Upper lobe of left lung (tissue), 6 donors: ENCODE data around the gene ACP3. TPM values are rescaled to one million over a fixed set of nuclear protein-coding genes. Genes with fewer than 3 reads are reported as not detected.
"Not testable (repeated sequence)": the region's sequence is repeated elsewhere in the genome, so short reads cannot be mapped to it uniquely, and the experiment has no call there.

ENCODE experiments used
- ATAC-seq, 2 donors: fragments of 200-7000 bp; cut with Tn5 transposase; one replicate each; pipeline ENCODE4 v1.9.1; 2022; ENCODE audit warnings: mild to moderate bottlenecking in 2 of 2, moderate library complexity in 2 of 2; ENCODE audit not compliant: low FRiP score in 2 of 2
- DNase-seq, 2 donors: peaks; one replicate each; pipeline ENCODE4 v3.0.0-alpha.2; 2019 to 2020
- H3K27ac ChIP-seq, 4 donors: fragments of 200-600 bp; sonication (generic); one replicate each; pipeline ENCODE4 v1.5.1; 2016 to 2019
- H3K27me3 ChIP-seq, 4 donors: fragments of 200-600 bp; sonication (generic); one replicate each; pipeline ENCODE4 v1.5.1; 2017 to 2019
- H3K36me3 ChIP-seq, 4 donors: fragments of 200-600 bp; sonication (generic); one replicate each; pipeline ENCODE4 v1.5.1; 2016 to 2019
- H3K4me1 ChIP-seq, 4 donors: fragments of 200-600 bp; sonication (generic); one replicate each; pipeline ENCODE4 v1.5.1; 2018 to 2019
- H3K4me3 ChIP-seq, 4 donors: fragments of 200-600 bp; sonication (generic); one replicate each; pipeline ENCODE4 v1.5.1; 2017 to 2019; ENCODE audit warnings: mild to moderate bottlenecking in 2 of 4, moderate library complexity in 1 of 4
- H3K9me3 ChIP-seq, 4 donors: fragments of 200-600 bp; sonication (generic); one replicate each; pipeline ENCODE4 v1.5.1; 2018 to 2019
- EP300 ChIP-seq, 4 donors: sonication (generic); formaldehyde crosslinking; IDR thresholded peaks; one replicate each; pipeline ENCODE4 v1.5.1; 2017; ENCODE audit warnings: antibody characterized with exemption in 4 of 4, control low read depth in 2 of 4
- POLR2A ChIP-seq, 4 donors: fragments of 450-650 bp; IDR thresholded peaks; one replicate each; pipeline ENCODE4 v1.5.1; 2016 to 2017; ENCODE audit warnings: antibody characterized with exemption in 4 of 4, mild to moderate bottlenecking in 2 of 4
- POLR2AphosphoS5 ChIP-seq, 2 donors: sonication (generic); formaldehyde crosslinking; IDR thresholded peaks; one replicate each; pipeline ENCODE4 v1.5.1; 2017; ENCODE audit warnings: antibody characterized with exemption in 2 of 2
- WGBS, 2 donors: methylation state at CpG; one replicate each; pipeline ENCODE4 v1.1.5; 2017 to 2018; 5-methylcytosine and 5-hydroxymethylcytosine counted together
- total RNA-seq, 6 donors: library from RNA; depleted of rRNA in 4 of 6; stranded (reverse); fragments of >200 nt in 4 of 6; gene quantifications; one replicate each; pipeline versions ENCODE4 v1.1.0 to v1.2.1, GENCODE V29; 2016 to 2021
- TF ChIP-seq, protein P1 (sequence below), 6 experiments: fragments of 450-650 bp in 4 of 6; fragments of 200-600 bp in 2 of 6; sonication (generic) in 2 of 6; IDR thresholded peaks; one replicate each; pipeline ENCODE4 v1.5.1; 2016 to 2019; ENCODE audit warnings: antibody characterized with exemption in 6 of 6
- donor health status: DM: no; HTN: no; CAD: no; lungs with moderate emphysema.
- donor health status: DM: no; HTN: yes; CAD: no; lungs with severe emphysema.

The ACP3 gene
- total RNA-seq, 6 donors from 2014 or later = 8.8 to 21.6 (median 15.4) TPM

DNA sequence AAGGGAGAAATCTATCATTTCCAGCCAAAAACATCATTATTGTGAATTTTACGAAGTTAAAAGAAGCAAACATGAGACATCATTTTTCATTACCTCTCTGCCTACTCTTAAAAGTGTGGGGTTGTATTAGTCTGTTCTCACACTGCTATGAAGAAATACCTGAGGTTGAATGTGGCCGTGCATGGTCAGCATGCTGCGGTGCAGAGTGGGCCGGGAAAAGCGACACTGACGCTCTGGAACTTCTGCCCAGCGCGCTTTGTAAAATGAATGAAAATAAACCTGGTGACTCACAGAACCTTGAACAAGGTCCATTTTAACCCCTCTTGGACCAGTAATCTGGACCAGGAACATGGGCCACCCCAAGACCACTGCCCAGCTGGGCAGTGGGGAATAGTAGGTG, 69.1 kb downstream of the ACP3 start:
- H3K36me3 ChIP-seq = no peaks in the 10 kb centered on the region
- H3K4me1 ChIP-seq = no peaks in the 10 kb centered on the region
- DNase-seq = no peak
- TF ChIP-seq, protein P1, sequence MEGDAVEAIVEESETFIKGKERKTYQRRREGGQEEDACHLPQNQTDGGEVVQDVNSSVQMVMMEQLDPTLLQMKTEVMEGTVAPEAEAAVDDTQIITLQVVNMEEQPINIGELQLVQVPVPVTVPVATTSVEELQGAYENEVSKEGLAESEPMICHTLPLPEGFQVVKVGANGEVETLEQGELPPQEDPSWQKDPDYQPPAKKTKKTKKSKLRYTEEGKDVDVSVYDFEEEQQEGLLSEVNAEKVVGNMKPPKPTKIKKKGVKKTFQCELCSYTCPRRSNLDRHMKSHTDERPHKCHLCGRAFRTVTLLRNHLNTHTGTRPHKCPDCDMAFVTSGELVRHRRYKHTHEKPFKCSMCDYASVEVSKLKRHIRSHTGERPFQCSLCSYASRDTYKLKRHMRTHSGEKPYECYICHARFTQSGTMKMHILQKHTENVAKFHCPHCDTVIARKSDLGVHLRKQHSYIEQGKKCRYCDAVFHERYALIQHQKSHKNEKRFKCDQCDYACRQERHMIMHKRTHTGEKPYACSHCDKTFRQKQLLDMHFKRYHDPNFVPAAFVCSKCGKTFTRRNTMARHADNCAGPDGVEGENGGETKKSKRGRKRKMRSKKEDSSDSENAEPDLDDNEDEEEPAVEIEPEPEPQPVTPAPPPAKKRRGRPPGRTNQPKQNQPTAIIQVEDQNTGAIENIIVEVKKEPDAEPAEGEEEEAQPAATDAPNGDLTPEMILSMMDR (IDR thresholded peaks at IDR 0.05) = no peak
- TF ChIP-seq POLR2A (IDR thresholded peaks at IDR 0.05) (no peak), EP300 (IDR thresholded peaks at IDR 0.05) (no peak), POLR2AphosphoS5 (IDR thresholded peaks at IDR 0.05) (no peak)
- no peak for ATAC-seq
- 89 to 93% methylated on average over 8 of the region's 8 CpGs for WGBS, 2 donors
- no peak overlapping the region for H3K4me3 ChIP-seq
- H3K27me3 ChIP-seq = no peaks in the 10 kb centered on the region
- H3K9me3 ChIP-seq = no peaks in the 10 kb centered on the region
- H3K27ac ChIP-seq = no peak overlapping the region

DNA sequence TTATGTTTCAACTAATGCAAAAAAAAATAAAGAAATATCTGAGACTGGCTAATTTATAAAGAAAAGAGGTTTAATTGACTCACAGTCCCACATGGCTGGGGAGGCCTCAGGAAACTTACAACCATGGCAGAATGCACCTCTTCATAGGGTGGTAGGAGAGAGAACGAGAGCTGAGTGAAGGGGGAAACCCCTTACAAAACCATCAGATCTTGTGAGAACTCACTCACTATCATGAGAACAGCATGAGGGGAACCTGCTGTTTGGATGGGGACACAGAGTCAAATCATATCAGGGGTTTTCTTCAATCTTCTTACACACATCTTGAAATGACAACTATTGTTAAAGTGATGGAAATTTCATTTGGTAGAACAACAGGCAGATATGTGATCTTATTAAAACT, 75.5 kb downstream of the ACP3 start:
- not testable (repeated sequence) for DNase-seq, ATAC-seq, H3K36me3 ChIP-seq, H3K9me3 ChIP-seq, H3K4me1 ChIP-seq, H3K27ac ChIP-seq, H3K27me3 ChIP-seq, H3K4me3 ChIP-seq
- 81 to 82% methylated on average over 1 of the region's 1 CpG for WGBS, 2 donors

DNA sequence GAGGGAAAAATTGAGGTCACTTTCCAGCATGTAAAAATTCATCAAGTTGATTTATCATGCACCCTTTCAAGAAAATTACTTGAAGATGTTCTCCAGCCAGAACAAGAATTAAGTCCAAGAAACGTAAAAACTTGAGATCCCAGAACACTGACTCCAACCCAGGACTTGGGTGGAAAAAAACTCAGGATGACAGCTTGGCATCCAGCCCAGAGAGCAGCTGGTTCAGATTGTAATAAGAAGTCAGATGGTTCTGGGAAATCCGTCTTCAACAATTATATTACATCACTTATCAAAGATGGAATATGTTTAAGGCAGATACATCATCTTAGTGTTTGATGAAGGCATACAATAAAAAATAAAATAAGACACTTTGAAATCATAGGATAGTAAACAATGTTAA, 77.1 kb downstream of the ACP3 start:
- DNase-seq (no peak), ATAC-seq (peak in 1 of 2 donors; percentile 26)
- Histone ChIP-seq H3K27me3 (no peaks in the 10 kb centered on the region), H3K27ac (no peak overlapping the region), H3K4me1 (peaks cover 0 to 2% (median 0%) of the 10 kb centered on the region in 4 donors), H3K36me3 (no peaks in the 10 kb centered on the region), H3K9me3 (no peaks in the 10 kb centered on the region), H3K4me3 (no peak overlapping the region)
- TF ChIP-seq POLR2A (IDR thresholded peaks at IDR 0.05) = no peak
- TF ChIP-seq EP300 (IDR thresholded peaks at IDR 0.05) = no peak
- TF ChIP-seq POLR2AphosphoS5 (IDR thresholded peaks at IDR 0.05) = no peak
- TF ChIP-seq, protein P1 (IDR thresholded peaks at IDR 0.05) = no peak
- 33 to 36% methylated on average over 2 of the region's 2 CpGs for WGBS, 2 donors

DNA sequence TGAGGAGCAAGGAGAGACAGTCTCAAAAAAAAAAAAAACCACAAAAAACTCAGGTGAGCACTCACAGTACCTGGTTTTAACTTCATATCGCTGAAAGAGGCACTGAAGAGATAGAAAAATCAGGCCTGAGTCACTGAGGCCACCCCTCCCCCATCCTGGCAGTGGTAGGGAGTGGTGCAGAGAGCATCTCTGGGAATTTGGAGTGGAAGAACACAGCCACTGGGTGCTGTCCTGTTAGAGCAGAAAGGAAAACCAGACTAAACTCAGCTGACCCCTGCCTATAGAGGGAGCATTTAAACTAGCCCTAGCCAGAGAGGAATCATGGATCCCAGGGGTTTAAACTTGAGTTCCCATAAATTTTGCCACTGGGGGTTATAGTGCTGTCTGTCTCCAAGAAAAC, 77.9 kb downstream of the ACP3 start:
- ATAC-seq = no peak
- WGBS, 2 donors = 79 to 81% methylated on average over 1 of the region's 1 CpG

DNA sequence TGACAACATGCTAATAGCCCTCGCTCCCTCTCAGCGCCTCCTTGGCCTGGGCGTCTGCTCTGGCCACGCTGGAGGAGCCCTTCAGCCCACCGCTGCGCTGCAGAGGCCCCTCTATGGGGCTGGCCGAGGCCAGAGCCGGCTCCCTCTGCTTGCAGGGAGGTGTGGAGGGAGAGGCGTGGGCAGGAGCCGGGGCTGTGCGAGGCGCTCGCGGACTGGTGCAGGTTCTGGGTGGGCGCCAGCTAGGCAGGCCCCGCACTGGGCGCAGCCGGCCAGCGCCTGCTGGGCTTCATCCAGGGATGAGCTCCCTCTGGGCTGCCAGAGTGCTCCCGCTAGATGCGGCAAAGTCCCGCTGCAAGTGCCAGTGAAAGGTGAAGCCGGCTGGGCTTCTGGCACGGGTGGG, 79.0 kb downstream of the ACP3 start:
- DNase-seq (peak in 1 of 2 donors; percentile 76), ATAC-seq (no peak)
- peaks cover 0 to 2% (median 0%) of the 10 kb centered on the region in 4 donors for H3K4me1 ChIP-seq
- H3K9me3 ChIP-seq = no peaks in the 10 kb centered on the region
- TF ChIP-seq, protein P1 (IDR thresholded peaks at IDR 0.05) = no peak
- TF ChIP-seq POLR2AphosphoS5 (IDR thresholded peaks at IDR 0.05) = no peak
- TF ChIP-seq POLR2A (IDR thresholded peaks at IDR 0.05) = no peak
- TF ChIP-seq EP300 (IDR thresholded peaks at IDR 0.05) = no peak
- WGBS, 2 donors = 92 to 96% methylated on average over 17 to 24 of the region's 24 CpGs
- H3K36me3 ChIP-seq = no peaks in the 10 kb centered on the region
- H3K27ac ChIP-seq = no peak overlapping the region
- H3K4me3 ChIP-seq = no peak overlapping the region
- no peaks in the 10 kb centered on the region for H3K27me3 ChIP-seq

More for the DNA sequence above, 77.9 kb downstream of the ACP3 start:
- Histone ChIP-seq H3K27ac (no peak overlapping the region), H3K4me1 (peaks cover 0 to 2% (median 0%) of the 10 kb centered on the region in 4 donors), H3K4me3 (no peak overlapping the region), H3K36me3 (no peaks in the 10 kb centered on the region), H3K9me3 (no peaks in the 10 kb centered on the region), H3K27me3 (no peaks in the 10 kb centered on the region)
- no peak for DNase-seq
- TF ChIP-seq POLR2AphosphoS5 (IDR thresholded peaks at IDR 0.05) = no peak
- no peak for TF ChIP-seq POLR2A (IDR thresholded peaks at IDR 0.05)
- TF ChIP-seq, protein P1 (IDR thresholded peaks at IDR 0.05) = no peak
- TF ChIP-seq EP300 (IDR thresholded peaks at IDR 0.05) = no peak

DNA sequence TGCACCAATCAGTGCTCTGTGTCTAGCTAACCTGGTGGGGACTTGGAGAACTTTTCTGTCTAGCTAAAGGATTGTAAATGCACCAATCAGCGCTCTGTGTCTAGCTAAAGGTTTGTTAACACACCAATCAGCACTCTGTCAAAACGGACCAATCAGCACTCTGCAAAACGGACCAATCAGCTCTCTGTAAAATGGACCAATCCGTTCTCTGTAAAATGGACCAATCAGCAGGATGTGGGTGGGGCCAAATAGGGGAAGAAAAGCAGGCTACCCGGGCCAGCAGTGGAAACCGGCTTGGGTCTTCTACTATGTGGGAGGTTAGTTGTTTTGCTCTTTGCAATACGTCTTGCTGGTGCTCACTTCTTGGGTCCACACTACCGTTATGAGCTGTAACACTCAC, 79.6 kb downstream of the ACP3 start:
- not testable (repeated sequence) for H3K27ac ChIP-seq, ATAC-seq, H3K4me3 ChIP-seq, H3K27me3 ChIP-seq, H3K9me3 ChIP-seq, H3K4me1 ChIP-seq, DNase-seq, H3K36me3 ChIP-seq
- 71 to 75% methylated on average over 8 of the region's 8 CpGs for WGBS, 2 donors
